CD14-positive monocyte (primary cell): Measurements from ENCODE around the gene RASA2. TPM values are rescaled to one million over a fixed set of nuclear protein-coding genes. Genes with fewer than 3 reads are reported as not detected.

Experiments
- DNase-seq, 3 donors: peaks; one replicate each; pipeline ENCODE4 v3.0.0-alpha.2; 2011 to 2022
- H2AFZ ChIP-seq: 2 replicates; pipeline ENCODE4 v1.6.0; 2012; ENCODE audit warnings: mild to moderate bottlenecking, low read depth, low read length, inconsistent platforms; ENCODE audit not compliant: insufficient read depth, poor library complexity, severe bottlenecking
- H3K27ac ChIP-seq, 2 donors: 1 replicate in 1 of 2; 2 replicates in 1 of 2; pipeline ENCODE4 v1.5.1; 2012 to 2013; ENCODE audit warnings: low read length in 2 of 2, control low read depth in 1 of 2, inconsistent platforms in 1 of 2, low read depth in 1 of 2, mild to moderate bottlenecking in 1 of 2
- H3K27me3 ChIP-seq, 2 donors: one replicate each; pipeline versions ENCODE4 v1.6.0 to v1.6.1; 2011 to 2013; ENCODE audit warnings: low read length in 2 of 2; ENCODE audit not compliant: control insufficient read depth in 2 of 2, insufficient read depth in 2 of 2
- H3K36me3 ChIP-seq, 2 donors: replicated peaks in 1 of 2; 1 replicate in 1 of 2; 2 replicates in 1 of 2; pipeline versions ENCODE4 v1.5.1 to v1.6.1; 2012 to 2013; ENCODE audit warnings: low read length in 2 of 2, control low read depth in 1 of 2, inconsistent platforms in 1 of 2, mild to moderate bottlenecking in 1 of 2; ENCODE audit not compliant: insufficient read depth in 2 of 2, control insufficient read depth in 1 of 2
- H3K4me1 ChIP-seq, 2 donors: 1 replicate in 1 of 2; 2 replicates in 1 of 2; pipeline versions ENCODE4 v1.5.1 to v1.6.1; 2012 to 2013; ENCODE audit warnings: low read length in 2 of 2, control low read depth in 1 of 2, inconsistent platforms in 1 of 2, mild to moderate bottlenecking in 1 of 2, moderate library complexity in 1 of 2; ENCODE audit not compliant: insufficient read depth in 2 of 2, control insufficient read depth in 1 of 2
- H3K4me2 ChIP-seq: replicated peaks from 2 replicates; pipeline ENCODE3; 2012; ENCODE audit warnings: low read length, moderate library complexity, mild to moderate bottlenecking; ENCODE audit not compliant: poor library complexity, severe bottlenecking; ENCODE audit errors: extremely low read depth
- H3K4me3 ChIP-seq, 3 experiments: fragments of 200-600 bp in 1 of 3; sonication (generic) in 1 of 3; replicated peaks in 1 of 3; 1 replicate in 2 of 3; 2 replicates in 1 of 3; pipeline ENCODE4 v1.5.1; 2011 to 2013; ENCODE audit warnings: low read length in 3 of 3, mild to moderate bottlenecking in 3 of 3, control low read depth in 2 of 3, low read depth in 2 of 3, inconsistent platforms in 1 of 3, moderate library complexity in 1 of 3
- H3K79me2 ChIP-seq: 2 replicates; pipeline ENCODE4 v1.6.0; 2012; ENCODE audit warnings: mild to moderate bottlenecking, control low read depth, inconsistent platforms, low read length, moderate library complexity; ENCODE audit not compliant: insufficient read depth
- H3K9ac ChIP-seq: 2 replicates; pipeline ENCODE4 v1.6.0; 2017; ENCODE audit warnings: low read length, mild to moderate bottlenecking; ENCODE audit not compliant: insufficient read depth, poor library complexity, severe bottlenecking
- H3K9me3 ChIP-seq, 2 donors: replicated peaks in 1 of 2; 1 replicate in 1 of 2; 2 replicates in 1 of 2; pipeline versions ENCODE4 v1.5.1 to v1.6.1; 2012 to 2013; ENCODE audit warnings: low read length in 2 of 2, control low read depth in 1 of 2; ENCODE audit not compliant: control insufficient read depth in 1 of 2, insufficient read depth in 1 of 2
- H4K20me1 ChIP-seq: 2 replicates; pipeline ENCODE4 v1.6.0; 2012; ENCODE audit warnings: mild to moderate bottlenecking, low read length, control low read depth, moderate library complexity; ENCODE audit not compliant: insufficient read depth
- H3K27ac Mint-ChIP-seq, 7 donors: one replicate each; pipeline ENCODE4 v1.8.0; 2020; ENCODE audit warnings: mild to moderate bottlenecking in 7 of 7, mixed read lengths in 7 of 7, moderate library complexity in 6 of 7, inconsistent platforms in 2 of 7
- H3K27me3 Mint-ChIP-seq, 3 donors: one replicate each; pipeline ENCODE4 v1.8.0; 2021 to 2022; ENCODE audit warnings: low read depth in 3 of 3, mild to moderate bottlenecking in 3 of 3, mixed read lengths in 3 of 3, moderate library complexity in 3 of 3, inconsistent platforms in 1 of 3
- H3K36me3 Mint-ChIP-seq, 2 donors: one replicate each; pipeline ENCODE4 v1.8.0; 2020; ENCODE audit warnings: mixed read lengths in 2 of 2, inconsistent platforms in 1 of 2, mild to moderate bottlenecking in 1 of 2
- H3K4me1 Mint-ChIP-seq: one replicate; pipeline ENCODE4 v1.8.0; 2020; ENCODE audit warnings: mild to moderate bottlenecking, mixed read lengths
- H3K4me3 Mint-ChIP-seq, 2 donors: one replicate each; pipeline ENCODE4 v1.8.0; 2020; ENCODE audit warnings: mild to moderate bottlenecking in 2 of 2, mixed read lengths in 2 of 2, moderate library complexity in 1 of 2
- H3K9me3 Mint-ChIP-seq, 7 donors: one replicate each; pipeline ENCODE4 v1.8.0; 2020 to 2022; ENCODE audit warnings: mixed read lengths in 7 of 7, mild to moderate bottlenecking in 6 of 7, moderate library complexity in 6 of 7, inconsistent platforms in 2 of 7
- WGBS: methylation state at CpG from one replicate; pipeline ENCODE4 v1.1.5; 2013; ENCODE audit warnings: missing lambda C conversion rate; ENCODE audit not compliant: insufficient coverage; 5-methylcytosine and 5-hydroxymethylcytosine counted together
- intact Hi-C, 2 donors: fragments of 100-400 bp; cut with micrococcal nuclease; formaldehyde crosslinking; loops; one replicate each; pipeline versions ENCODE4 v1.15.0 to v1.15.1; 2023
- polyA plus RNA-seq, 3 donors: library from polyadenylated mRNA; depleted of rRNA in 1 of 3; unstranded in 2 of 3; stranded (reverse) in 1 of 3; fragments of 300-500 nt in 2 of 3; fragments of >200 nt in 1 of 3; fragmentation: Illumina TruSeq in 2 of 3; gene quantifications; 1 replicate in 2 of 3; 2 replicates in 1 of 3; pipeline ENCODE4 v1.2.3, GENCODE V29; 2012 to 2021
- TF ChIP-seq, protein P1 (sequence below): fragments of 200-600 bp; IDR thresholded peaks from one replicate; pipeline ENCODE4 v1.8.0; 2022; ENCODE audit warnings: antibody characterized with exemption, mild to moderate bottlenecking

RASA2 gene
- polyA plus RNA-seq, 3 donors: 7.0 to 13.5 (median 8.8) TPM

GRCh38 chr3:141525814-141526213 lies 39.0 kb downstream of the RASA2 start:
- H3K9ac ChIP-seq: no peak overlapping the region
- TF ChIP-seq, protein P1, sequence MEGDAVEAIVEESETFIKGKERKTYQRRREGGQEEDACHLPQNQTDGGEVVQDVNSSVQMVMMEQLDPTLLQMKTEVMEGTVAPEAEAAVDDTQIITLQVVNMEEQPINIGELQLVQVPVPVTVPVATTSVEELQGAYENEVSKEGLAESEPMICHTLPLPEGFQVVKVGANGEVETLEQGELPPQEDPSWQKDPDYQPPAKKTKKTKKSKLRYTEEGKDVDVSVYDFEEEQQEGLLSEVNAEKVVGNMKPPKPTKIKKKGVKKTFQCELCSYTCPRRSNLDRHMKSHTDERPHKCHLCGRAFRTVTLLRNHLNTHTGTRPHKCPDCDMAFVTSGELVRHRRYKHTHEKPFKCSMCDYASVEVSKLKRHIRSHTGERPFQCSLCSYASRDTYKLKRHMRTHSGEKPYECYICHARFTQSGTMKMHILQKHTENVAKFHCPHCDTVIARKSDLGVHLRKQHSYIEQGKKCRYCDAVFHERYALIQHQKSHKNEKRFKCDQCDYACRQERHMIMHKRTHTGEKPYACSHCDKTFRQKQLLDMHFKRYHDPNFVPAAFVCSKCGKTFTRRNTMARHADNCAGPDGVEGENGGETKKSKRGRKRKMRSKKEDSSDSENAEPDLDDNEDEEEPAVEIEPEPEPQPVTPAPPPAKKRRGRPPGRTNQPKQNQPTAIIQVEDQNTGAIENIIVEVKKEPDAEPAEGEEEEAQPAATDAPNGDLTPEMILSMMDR: no peak
- H3K79me2 ChIP-seq: peaks cover 32% of the 10 kb centered on the region
- no peak overlapping the region for H3K27ac ChIP-seq
- no peak overlapping the region for H2AFZ ChIP-seq
- H3K9me3 ChIP-seq: no peaks in the 10 kb centered on the region
- H3K4me1 ChIP-seq: peaks cover 38 to 53% of the 10 kb centered on the region in 2 donors
- Mint-ChIP-seq H3K4me1 (peaks cover 53% of the 10 kb centered on the region), H3K27ac (no peak overlapping the region), H3K36me3 (peaks cover 20 to 42% of the 10 kb centered on the region in 2 donors), H3K4me3 (no peak overlapping the region), H3K9me3 (no peaks in the 10 kb centered on the region), H3K27me3 (no peaks in the 10 kb centered on the region)
- no peak overlapping the region for H3K4me2 ChIP-seq
- WGBS: no CpG with 5 or more reads among the region's 2 CpGs
- DNase-seq: no peak
- no peak overlapping the region for H3K4me3 ChIP-seq
- H4K20me1 ChIP-seq: peaks cover 6% of the 10 kb centered on the region
- H3K36me3 ChIP-seq: peaks cover 16 to 37% of the 10 kb centered on the region in 2 donors
- intact Hi-C loops: no loop called here
- H3K27me3 ChIP-seq: no peaks in the 10 kb centered on the region

GRCh38 chr3:141526709-141527108 lies 39.9 kb downstream of the RASA2 start:
- H3K4me3 Mint-ChIP-seq: no peak overlapping the region
- Histone ChIP-seq H3K9me3 (no peaks in the 10 kb centered on the region), H3K36me3 (peaks cover 16 to 31% of the 10 kb centered on the region in 2 donors), H4K20me1 (peaks cover 6% of the 10 kb centered on the region), H3K4me2 (no peak overlapping the region), H3K27ac (no peak overlapping the region), H3K27me3 (no peaks in the 10 kb centered on the region), H3K4me3 (no peak overlapping the region), H3K79me2 (peaks cover 32% of the 10 kb centered on the region), H3K9ac (no peak overlapping the region), H2AFZ (no peak overlapping the region), H3K4me1 (peaks cover 40 to 56% of the 10 kb centered on the region in 2 donors)
- H3K27me3 Mint-ChIP-seq: no peaks in the 10 kb centered on the region
- peak overlapping the region in 2 of 7 donors; percentile 14 to 16 for H3K27ac Mint-ChIP-seq
- no peaks in the 10 kb centered on the region for H3K9me3 Mint-ChIP-seq
- peaks cover 16 to 37% of the 10 kb centered on the region in 2 donors for H3K36me3 Mint-ChIP-seq
- TF ChIP-seq, protein P1: no peak
- peaks cover 57% of the 10 kb centered on the region for H3K4me1 Mint-ChIP-seq
- intact Hi-C loops: no loop called here
- no peak for DNase-seq
